Endometrium (tissue), 2 donors: ENCODE data around the gene COL6A2.
"Not testable (repeated sequence)": the region's sequence is repeated elsewhere in the genome, so short reads cannot be mapped to it uniquely, and the experiment has no call there.

Experiments used
- FAIRE-seq: peaks from 2 replicates; lab custom pipeline; 2012; peaks lifted over from hg19 to GRCh38; lab: Jason Lieb, UNC
- donor health status: control.
- donor health status: control.

Gene COL6A2

GRCh38 chr21:46156678-46157077 is 58.8 kb downstream of the COL6A2 start:
- FAIRE-seq: no peak

GRCh38 chr21:46157396-46157986 is 59.6 kb downstream of the COL6A2 start:
- no peak for FAIRE-seq

GRCh38 chr21:46157987-46158451 is 60.1 kb downstream of the COL6A2 start:
- no peak for FAIRE-seq

GRCh38 chr21:46158666-46159300 is 60.9 kb downstream of the COL6A2 start:
- no peak for FAIRE-seq

- no peak for FAIRE-seq
Observed at GRCh38 chr21:46159390-46159789, 61.5 kb downstream of the COL6A2 start.

GRCh38 chr21:46159841-46160656 is 62.1 kb downstream of the COL6A2 start:
- FAIRE-seq: no peak

GRCh38 chr21:46160657-46160906 is 62.7 kb downstream of the COL6A2 start:
- no peak for FAIRE-seq

- no peak for FAIRE-seq
Observed at GRCh38 chr21:46160907-46161632, 63.2 kb downstream of the COL6A2 start.

GRCh38 chr21:46161633-46162592 is 64.0 kb downstream of the COL6A2 start:
- FAIRE-seq: no peak

GRCh38 chr21:46163380-46163779 is 65.5 kb downstream of the COL6A2 start:
- FAIRE-seq: no peak

GRCh38 chr21:46165098-46165497 is 67.2 kb downstream of the COL6A2 start:
- FAIRE-seq: no peak

- FAIRE-seq: no peak
Observed at GRCh38 chr21:46168238-46168637, 70.3 kb downstream of the COL6A2 start.

- no peak for FAIRE-seq
Observed at GRCh38 chr21:46168659-46169386, 70.9 kb downstream of the COL6A2 start.

GRCh38 chr21:46170436-46171193 is 72.7 kb downstream of the COL6A2 start:
- FAIRE-seq: not testable (repeated sequence)

GRCh38 chr21:46171585-46171984 is 73.7 kb downstream of the COL6A2 start:
- no peak for FAIRE-seq

GRCh38 chr21:46171996-46172862 is 74.3 kb downstream of the COL6A2 start:
- no peak for FAIRE-seq

- FAIRE-seq: no peak
Observed at GRCh38 chr21:46172863-46173528, 75.1 kb downstream of the COL6A2 start.

GRCh38 chr21:46173573-46173972 is 75.7 kb downstream of the COL6A2 start:
- no peak for FAIRE-seq
